GM21528 (cell line): ENCODE data around the gene TRNP1.
"Not testable (repeated sequence)": the region's sequence is repeated elsewhere in the genome, so short reads cannot be mapped to it uniquely, and the experiment has no call there.

Experiments
- ATAC-seq: cut with Tn5 transposase; IDR thresholded peaks from one replicate; pipeline ENCODE4 v1.9.1; 2021; ENCODE audit warnings: mild to moderate bottlenecking, moderate library complexity; ENCODE audit not compliant: unreplicated experiment, low FRiP score

TRNP1 gene

GRCh38 chr1:26972390-26972789 is 21.1 kb upstream of the TRNP1 start:
- no peak for ATAC-seq

- no peak for ATAC-seq
These were observed 20.7 kb upstream of the TRNP1 start for GRCh38 chr1:26972821-26973220.

GRCh38 chr1:26976621-26977510 is 16.6 kb upstream of the TRNP1 start:
- ATAC-seq, result no peak

- no peak for ATAC-seq
These were observed 14.6 kb upstream of the TRNP1 start for GRCh38 chr1:26978901-26979300.

- no peak for ATAC-seq
These were observed 12.2 kb upstream of the TRNP1 start for GRCh38 chr1:26981146-26981846.

- no peak for ATAC-seq
These were observed 9.6 kb upstream of the TRNP1 start for GRCh38 chr1:26983863-26984262.

GRCh38 chr1:26984291-26984690 is 9.2 kb upstream of the TRNP1 start:
- no peak for ATAC-seq

GRCh38 chr1:26986658-26987057 is 6.8 kb upstream of the TRNP1 start:
- ATAC-seq, result no peak

- ATAC-seq, result not testable (repeated sequence)
These were observed 3.9 kb upstream of the TRNP1 start for GRCh38 chr1:26989403-26990109.

- no peak for ATAC-seq
These were observed 2.0 kb upstream of the TRNP1 start for GRCh38 chr1:26991310-26992116.

- ATAC-seq, result peak; percentile 12
These were observed 711 bp downstream of the TRNP1 start for GRCh38 chr1:26994020-26994786.

GRCh38 chr1:26994787-26995517 is 1.5 kb downstream of the TRNP1 start:
- no peak for ATAC-seq

- no peak for ATAC-seq
These were observed 2.5 kb downstream of the TRNP1 start for GRCh38 chr1:26996024-26996423.

- no peak for ATAC-seq
These were observed 3.2 kb downstream of the TRNP1 start for GRCh38 chr1:26996665-26997064.

- no peak for ATAC-seq
These were observed 5.2 kb downstream of the TRNP1 start for GRCh38 chr1:26998429-26999300.

GRCh38 chr1:26999440-26999987 is 6.0 kb downstream of the TRNP1 start:
- no peak for ATAC-seq

GRCh38 chr1:27000090-27000816 is 6.8 kb downstream of the TRNP1 start:
- ATAC-seq, result no peak
